GM15510 (cell line): Measurements from ENCODE around the gene WWP2.

Experiments used
- POLR2A ChIP-seq: IDR thresholded peaks from 3 replicates; pipeline ENCODE4 v1.6.1; 2011; ENCODE audit warnings: borderline replicate concordance; ENCODE audit not compliant: insufficient read length; ENCODE audit errors: extremely low read depth

Gene WWP2

GRCh38 chr16:69880640-69881133, 118.6 kb downstream of the WWP2 start:
- no peak for TF ChIP-seq POLR2A

- TF ChIP-seq POLR2A: no peak
These were observed 119.0 kb downstream of the WWP2 start for GRCh38 chr16:69881141-69881540.

GRCh38 chr16:69883744-69884143, 121.6 kb downstream of the WWP2 start:
- no peak for TF ChIP-seq POLR2A

- no peak for TF ChIP-seq POLR2A
These were observed 123.6 kb downstream of the WWP2 start for GRCh38 chr16:69885722-69886121.

GRCh38 chr16:69886726-69887125, 124.6 kb downstream of the WWP2 start:
- TF ChIP-seq POLR2A: no peak

- TF ChIP-seq POLR2A: no peak
These were observed 126.0 kb downstream of the WWP2 start for GRCh38 chr16:69888005-69888590.

- no peak for TF ChIP-seq POLR2A
These were observed 127.3 kb downstream of the WWP2 start for GRCh38 chr16:69889295-69889964.

GRCh38 chr16:69890114-69890891, 128.2 kb downstream of the WWP2 start:
- TF ChIP-seq POLR2A: no peak

- TF ChIP-seq POLR2A: no peak
These were observed 128.8 kb downstream of the WWP2 start for GRCh38 chr16:69890892-69891282.

- no peak for TF ChIP-seq POLR2A
These were observed 130.2 kb downstream of the WWP2 start for GRCh38 chr16:69892378-69892777.

- TF ChIP-seq POLR2A: no peak
These were observed 131.0 kb downstream of the WWP2 start for GRCh38 chr16:69893106-69893505.

GRCh38 chr16:69894676-69895075, 132.5 kb downstream of the WWP2 start:
- TF ChIP-seq POLR2A: no peak

GRCh38 chr16:69903865-69904415, 141.8 kb downstream of the WWP2 start:
- no peak for TF ChIP-seq POLR2A

- TF ChIP-seq POLR2A: no peak
These were observed 142.5 kb downstream of the WWP2 start for GRCh38 chr16:69904495-69905170.

- no peak for TF ChIP-seq POLR2A
These were observed 143.0 kb downstream of the WWP2 start for GRCh38 chr16:69905171-69905555.
